GM19463 (cell line): Measurements from ENCODE around the gene LTO1.
"Not testable (repeated sequence)": the region's sequence is repeated elsewhere in the genome, so short reads cannot be mapped to it uniquely, and the experiment has no call there.

Experiments used
- ATAC-seq: cut with Tn5 transposase; IDR thresholded peaks from one replicate; pipeline ENCODE4 v1.9.1; 2021; ENCODE audit warnings: mild to moderate bottlenecking, moderate library complexity; ENCODE audit not compliant: unreplicated experiment

Gene LTO1

GRCh38 chr11:69702239-69702691 is 27.1 kb upstream of the LTO1 start:
- ATAC-seq, result no peak

GRCh38 chr11:69700278-69701140 is 25.4 kb upstream of the LTO1 start:
- no peak for ATAC-seq

GRCh38 chr11:69699213-69699612 is 24.1 kb upstream of the LTO1 start:
- ATAC-seq, result no peak

- no peak for ATAC-seq
Measured at GRCh38 chr11:69698362-69698761, 23.2 kb upstream of the LTO1 start.

GRCh38 chr11:69697861-69698260 is 22.7 kb upstream of the LTO1 start:
- no peak for ATAC-seq

- no peak for ATAC-seq
Measured at GRCh38 chr11:69697469-69697843, 22.3 kb upstream of the LTO1 start.

- no peak for ATAC-seq
Measured at GRCh38 chr11:69696749-69697468, 21.8 kb upstream of the LTO1 start.

- ATAC-seq, result not testable (repeated sequence)
Measured at GRCh38 chr11:69695995-69696394, 20.8 kb upstream of the LTO1 start.

- ATAC-seq, result no peak
Measured at GRCh38 chr11:69695581-69695980, 20.4 kb upstream of the LTO1 start.

- no peak for ATAC-seq
Measured at GRCh38 chr11:69694781-69695180, 19.6 kb upstream of the LTO1 start.

- ATAC-seq, result no peak
Measured at GRCh38 chr11:69692422-69692821, 17.3 kb upstream of the LTO1 start.

GRCh38 chr11:69691463-69691862 is 16.3 kb upstream of the LTO1 start:
- ATAC-seq, result no peak

- no peak for ATAC-seq
Measured at GRCh38 chr11:69689484-69690319, 14.5 kb upstream of the LTO1 start.

- ATAC-seq, result not testable (repeated sequence)
Measured at GRCh38 chr11:69687969-69688771, 13.0 kb upstream of the LTO1 start.

- no peak for ATAC-seq
Measured at GRCh38 chr11:69686856-69687255, 11.7 kb upstream of the LTO1 start.

GRCh38 chr11:69686452-69686851 is 11.3 kb upstream of the LTO1 start:
- no peak for ATAC-seq

- no peak for ATAC-seq
Measured at GRCh38 chr11:69685348-69685747, 10.2 kb upstream of the LTO1 start.

GRCh38 chr11:69684651-69685050 is 9.5 kb upstream of the LTO1 start:
- ATAC-seq, result no peak

GRCh38 chr11:69683764-69684333 is 8.7 kb upstream of the LTO1 start:
- no peak for ATAC-seq

GRCh38 chr11:69682681-69683326 is 7.7 kb upstream of the LTO1 start:
- ATAC-seq, result no peak
